Superior temporal gyrus (tissue), 1 donor: ENCODE results near the gene NKD1.
A peak's percentile ranks its signal among the peaks of the same experiment; 100 is the strongest.

Source experiments
- DNase-seq: peaks from one replicate; pipeline ENCODE4 v3.0.0-alpha.2; 2016; ENCODE audit errors: extremely low spot score

The NKD1 gene

DNA sequence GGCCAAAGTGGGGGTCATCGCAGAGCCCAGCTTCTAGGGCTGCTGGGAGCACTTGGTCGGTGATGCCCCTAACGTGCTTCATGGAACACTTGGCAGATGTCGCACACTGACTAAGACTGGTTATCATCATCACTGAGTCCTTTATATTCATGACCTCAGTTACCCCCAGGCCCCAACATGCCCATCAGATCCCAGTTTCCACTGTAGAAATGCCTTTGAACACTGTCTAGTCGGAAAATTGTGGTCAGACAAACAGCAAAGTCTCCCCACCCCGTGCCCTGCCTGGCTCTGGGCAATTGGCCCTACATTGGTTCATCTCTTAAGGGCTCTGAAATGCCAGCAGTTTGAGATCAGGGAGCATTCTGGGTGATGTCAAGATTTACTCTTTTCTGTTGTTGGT is 51.3 kb downstream of the NKD1 start:
- no peak for DNase-seq

GRCh38 chr16:50600582-50601283 is 52.5 kb downstream of the NKD1 start:
- DNase-seq, result no peak

DNA sequence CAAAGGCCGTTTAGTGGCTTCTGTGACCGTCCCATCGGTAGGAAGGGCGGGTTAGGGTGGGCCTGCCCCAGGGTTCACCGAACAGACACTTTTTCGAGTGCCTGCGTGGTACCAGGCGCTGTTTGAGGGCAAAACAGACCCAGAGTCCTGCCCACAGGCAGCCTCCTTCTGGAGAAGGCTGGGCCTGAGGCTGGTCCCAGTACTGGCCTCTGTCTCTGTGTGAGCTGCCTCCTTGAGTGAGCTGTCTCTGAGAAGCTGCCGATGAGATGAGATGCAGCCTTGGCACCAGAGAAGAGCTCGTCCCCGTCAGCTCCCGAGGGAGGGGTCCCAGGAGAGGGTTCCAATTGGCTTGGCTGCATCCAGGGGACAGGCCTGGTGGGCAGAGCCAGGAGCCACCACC is 53.1 kb downstream of the NKD1 start:
- DNase-seq, result no peak

GRCh38 chr16:50602126-50602525 is 53.9 kb downstream of the NKD1 start:
- DNase-seq, result no peak

DNA sequence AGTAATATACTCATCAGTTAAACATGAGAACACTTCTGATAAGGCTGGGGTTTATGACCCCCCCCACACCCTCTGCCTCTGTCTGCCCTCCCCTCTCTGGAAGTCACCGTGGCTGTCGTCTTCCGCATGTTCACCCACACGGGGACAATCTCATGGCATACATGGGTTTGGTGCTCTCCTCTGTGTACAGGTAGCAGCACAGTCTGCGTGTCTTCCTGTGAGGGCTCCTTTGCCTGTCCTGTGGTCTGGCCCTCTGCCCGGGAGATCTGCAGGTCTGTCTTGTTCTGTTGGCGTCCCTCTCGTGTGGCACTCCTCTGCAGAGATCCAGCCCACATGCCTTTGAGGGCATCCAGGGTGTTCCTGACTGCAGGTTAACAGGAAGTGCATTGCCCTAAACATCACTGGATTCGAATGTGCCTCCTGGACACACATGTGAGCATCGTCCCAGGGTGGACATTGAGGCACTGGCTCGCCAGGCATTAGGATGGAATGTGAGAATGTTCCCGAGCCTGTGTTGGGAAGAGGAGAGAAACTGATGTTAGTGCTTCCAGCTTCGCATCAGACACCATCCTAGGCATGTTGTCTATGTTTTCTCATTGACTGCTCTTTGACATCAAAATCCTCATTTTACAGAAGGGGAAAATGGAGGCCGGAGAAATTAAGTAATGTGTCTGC is 54.5 kb downstream of the NKD1 start:
- no peak for DNase-seq

DNA sequence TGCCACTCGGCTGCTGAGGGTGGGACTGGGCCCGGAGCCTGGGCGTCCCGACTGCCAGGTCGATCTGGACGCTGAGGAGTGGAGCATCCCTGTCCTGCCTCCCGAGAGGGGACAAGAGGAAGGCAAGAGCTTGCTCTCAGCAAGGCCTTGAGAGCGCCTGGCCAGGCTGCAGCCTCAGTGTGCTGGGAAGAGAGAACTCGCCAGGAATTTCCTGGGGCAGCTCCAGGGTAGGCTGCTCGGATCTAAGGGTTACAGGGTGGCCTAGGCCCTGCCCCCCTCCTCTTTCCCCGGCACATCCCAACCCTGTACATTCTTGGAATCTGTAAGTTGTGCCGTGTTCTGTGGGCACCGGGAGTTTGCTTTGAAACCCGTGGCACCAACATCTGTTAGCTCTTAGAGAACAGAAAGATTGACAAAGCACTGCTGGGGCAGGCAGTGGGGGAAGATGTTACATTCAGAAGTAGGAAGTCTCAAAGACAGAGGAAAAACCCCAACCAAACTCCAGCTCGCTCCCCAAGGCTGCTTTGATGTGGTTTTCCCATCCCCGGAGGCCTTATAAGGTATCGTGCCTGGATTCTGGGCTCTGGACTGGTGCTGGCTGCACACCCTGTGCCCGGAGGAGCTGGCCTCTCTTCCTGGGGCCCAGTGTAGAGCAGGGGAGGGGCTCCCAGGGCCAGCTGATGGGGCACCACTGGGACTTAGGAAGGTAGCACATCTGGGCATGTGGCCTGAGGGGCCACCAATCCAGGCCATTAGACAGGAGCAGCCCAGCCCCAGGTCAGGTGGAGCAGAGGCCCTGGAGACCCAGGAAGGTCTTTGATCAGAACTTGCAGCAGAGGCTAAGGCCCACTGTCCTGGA is 55.2 kb downstream of the NKD1 start:
- no peak for DNase-seq

DNA sequence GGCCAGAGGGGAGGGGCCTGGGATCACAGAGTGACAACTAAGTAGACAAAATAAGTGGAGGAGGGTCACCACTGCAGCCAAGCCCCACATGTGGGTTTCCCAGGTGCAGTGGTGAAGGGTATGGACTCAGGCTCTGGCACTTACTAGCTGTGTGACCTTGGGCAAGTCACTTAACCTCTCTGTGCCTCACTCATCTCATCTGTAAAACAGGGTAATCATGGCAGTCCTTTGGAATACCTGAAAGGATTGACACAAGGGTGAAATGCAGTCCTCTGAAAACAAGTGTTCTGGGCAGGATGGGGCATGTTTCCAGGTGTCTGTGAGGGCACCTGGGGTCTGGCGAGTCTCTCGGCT is 55.8 kb downstream of the NKD1 start:
- no peak for DNase-seq

- no peak for DNase-seq
Observed at GRCh38 chr16:50604610-50605009, 56.4 kb downstream of the NKD1 start.

DNA sequence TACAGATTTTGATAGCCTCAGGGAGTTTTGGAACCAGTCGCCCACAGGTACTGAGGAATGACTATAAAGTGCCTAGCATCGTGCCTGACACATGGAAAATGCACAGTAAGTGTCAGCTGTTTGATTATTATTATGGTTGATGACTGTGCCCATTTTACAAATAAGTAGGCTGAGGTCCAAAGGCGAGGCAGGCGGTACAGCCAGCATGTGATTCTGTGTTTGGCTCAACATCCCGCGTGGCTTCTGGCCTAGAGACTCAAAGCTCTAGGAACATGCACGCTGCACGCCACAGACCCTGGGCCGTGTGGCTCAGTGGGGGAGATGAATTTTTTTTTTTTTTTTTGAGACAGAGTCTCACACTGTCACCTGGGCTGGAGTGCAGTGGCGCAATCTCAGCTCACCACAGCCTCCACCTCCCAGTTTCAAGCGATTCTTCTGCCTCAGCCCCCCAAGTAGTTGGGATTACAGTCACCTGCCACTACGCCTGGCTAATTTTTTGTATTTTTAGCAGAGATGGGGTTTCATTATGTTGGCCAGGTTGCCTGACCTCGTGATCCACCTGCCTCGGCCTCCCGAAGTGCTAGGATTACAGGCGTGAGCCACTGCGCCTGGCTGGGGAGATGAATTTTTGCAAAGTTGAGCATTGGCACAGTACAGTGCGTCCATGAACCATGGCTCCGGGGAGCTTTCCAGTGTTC is 57.7 kb downstream of the NKD1 start:
- DNase-seq, result no peak

GRCh38 chr16:50606431-50607050 is 58.3 kb downstream of the NKD1 start:
- DNase-seq, result no peak

DNA sequence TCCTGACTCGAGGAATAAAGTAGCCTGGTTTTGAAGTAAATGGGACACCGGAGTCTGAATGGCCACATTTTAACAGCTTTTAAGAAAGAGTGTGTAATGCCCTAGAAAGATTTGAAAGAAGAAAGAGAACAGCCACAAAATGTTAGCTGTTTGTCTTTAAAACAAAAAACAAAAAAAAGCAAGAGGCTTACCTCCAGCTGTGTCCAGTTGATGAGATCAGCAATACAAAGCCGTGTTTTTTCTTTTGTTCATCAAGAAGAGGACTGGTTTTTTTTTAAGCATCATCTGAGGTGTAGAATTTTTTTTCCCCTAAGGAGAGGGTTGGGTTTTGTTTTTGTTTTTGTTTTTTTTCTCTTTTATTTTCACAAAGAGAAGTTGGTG is 58.8 kb downstream of the NKD1 start:
- no peak for DNase-seq

- DNase-seq, result no peak
Observed at GRCh38 chr16:50607447-50607846, 59.3 kb downstream of the NKD1 start.

GRCh38 chr16:50607970-50608557 is 59.9 kb downstream of the NKD1 start:
- DNase-seq, result no peak

- DNase-seq, result no peak
Observed at GRCh38 chr16:50609049-50609448, 60.9 kb downstream of the NKD1 start.

DNA sequence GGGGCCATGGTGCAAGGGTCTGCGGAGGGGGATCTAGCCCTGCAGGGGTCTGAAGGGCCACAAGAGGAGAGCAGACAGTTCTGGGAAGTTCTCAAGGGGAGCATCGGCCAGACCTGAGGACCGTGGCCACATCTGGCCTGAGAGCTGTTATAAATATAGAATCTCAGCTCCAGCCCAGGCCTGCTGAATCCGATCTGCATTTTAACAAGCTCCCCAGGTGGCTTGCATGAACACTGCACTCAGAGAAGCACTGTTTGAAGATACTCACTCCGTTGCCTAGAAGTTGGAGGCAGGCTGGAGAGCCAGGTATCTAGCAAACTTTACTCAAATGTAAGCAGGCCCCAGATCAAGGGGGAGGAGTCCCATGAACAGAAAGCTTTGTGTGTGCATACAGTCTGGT is 61.3 kb downstream of the NKD1 start:
- DNase-seq, result no peak

GRCh38 chr16:50610331-50611262 is 62.4 kb downstream of the NKD1 start:
- peak; percentile 29 for DNase-seq

GRCh38 chr16:50611332-50611934 is 63.2 kb downstream of the NKD1 start:
- no peak for DNase-seq

- no peak for DNase-seq
Observed at GRCh38 chr16:50611995-50612848, 64.0 kb downstream of the NKD1 start.

DNA sequence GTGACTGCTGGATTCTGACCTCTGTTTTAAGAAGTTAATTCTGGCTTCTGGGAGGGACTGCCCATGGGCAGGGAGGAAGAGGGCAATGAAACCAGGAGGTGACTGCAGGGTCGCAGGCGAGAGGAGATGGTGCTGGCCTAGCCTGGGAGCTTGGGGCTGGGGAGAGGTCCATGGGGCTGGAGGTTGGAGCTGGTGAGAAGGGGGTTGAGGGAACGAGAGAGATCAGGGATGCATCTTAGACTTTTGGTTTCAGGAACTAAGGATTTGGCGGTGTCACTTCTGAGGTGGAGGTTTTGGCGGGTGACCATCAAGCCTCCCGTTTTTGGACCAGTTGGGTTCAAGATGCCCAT is 64.6 kb downstream of the NKD1 start:
- no peak for DNase-seq
